Right atrium auricular region (tissue), 2 donors: ENCODE measurements around the gene GSK3A. TPM values are rescaled to one million over a fixed set of nuclear protein-coding genes. Genes with fewer than 3 reads are reported as not detected.

Source experiments
- DNase-seq: peaks from one replicate; pipeline ENCODE4 v3.0.0-alpha.2; 2019; ENCODE audit warnings: low spot score
- H3K27ac ChIP-seq, 2 donors: fragments of 200-600 bp; sonication (generic); 1 replicate in 1 of 2; 2 replicates in 1 of 2; pipeline ENCODE4 v1.5.1; 2016 to 2019
- H3K27me3 ChIP-seq, 2 donors: fragments of 200-600 bp; sonication (generic); one replicate each; pipeline versions ENCODE4 v1.5.1 to v1.6.0; 2017 to 2019
- H3K36me3 ChIP-seq: fragments of 200-600 bp; sonication (generic); one replicate; pipeline ENCODE4 v1.5.1; 2016
- H3K4me1 ChIP-seq, 2 donors: fragments of 200-600 bp; sonication (generic); one replicate each; pipeline versions ENCODE4 v1.5.1 to v1.6.0; 2017 to 2019
- H3K4me3 ChIP-seq, 2 donors: fragments of 200-600 bp; sonication (generic); 1 replicate in 1 of 2; 2 replicates in 1 of 2; pipeline ENCODE4 v1.5.1; 2017 to 2019; ENCODE audit warnings: mild to moderate bottlenecking in 1 of 2, moderate library complexity in 1 of 2
- H3K9me3 ChIP-seq, 2 donors: fragments of 200-600 bp; sonication (generic); one replicate each; pipeline ENCODE4 v1.5.1; 2019
- CTCF ChIP-seq, 2 donors: fragments of 200-600 bp; sonication (generic); IDR thresholded peaks; one replicate each; pipeline ENCODE4 v1.5.1; 2019; ENCODE audit warnings: antibody characterized with exemption in 2 of 2
- total RNA-seq, 2 donors: library from RNA; depleted of rRNA; stranded (reverse); fragments of >200 nt; gene quantifications; one replicate each; pipeline ENCODE4 v1.1.0, GENCODE V29; 2016

The GSK3A gene
- total RNA-seq, 2 donors from 2014 or later = 18.1 to 27.9 TPM

GRCh38 chr19:42193706-42194105 is 48.7 kb downstream of the GSK3A start:
- Histone ChIP-seq H3K4me1 (peaks cover 0 to 2% of the 10 kb centered on the region in 2 donors), H3K4me3 (no peak overlapping the region), H3K9me3 (no peaks in the 10 kb centered on the region), H3K27ac (no peak overlapping the region), H3K36me3 (peaks cover 11% of the 10 kb centered on the region), H3K27me3 (no peaks in the 10 kb centered on the region)
- no peak for TF ChIP-seq CTCF (IDR thresholded peaks at IDR 0.05)
- DNase-seq = no peak

GRCh38 chr19:42193294-42193693 is 49.1 kb downstream of the GSK3A start:
- Histone ChIP-seq H3K27me3 (no peaks in the 10 kb centered on the region), H3K4me3 (no peak overlapping the region), H3K9me3 (no peaks in the 10 kb centered on the region), H3K27ac (no peak overlapping the region), H3K4me1 (no peaks in the 10 kb centered on the region), H3K36me3 (peaks cover 7% of the 10 kb centered on the region)
- no peak for DNase-seq
- TF ChIP-seq CTCF (IDR thresholded peaks at IDR 0.05) = no peak

- no peaks in the 10 kb centered on the region for H3K9me3 ChIP-seq
- no peak for TF ChIP-seq CTCF (IDR thresholded peaks at IDR 0.05)
- H3K36me3 ChIP-seq = no peaks in the 10 kb centered on the region
- no peak overlapping the region for H3K4me3 ChIP-seq
- H3K27me3 ChIP-seq = no peaks in the 10 kb centered on the region
- no peak overlapping the region for H3K27ac ChIP-seq
- DNase-seq = no peak
- H3K4me1 ChIP-seq = no peaks in the 10 kb centered on the region
Observed at GRCh38 chr19:42191855-42192254, 50.5 kb downstream of the GSK3A start.

GRCh38 chr19:42191330-42191729 is 51.1 kb downstream of the GSK3A start:
- H3K27ac ChIP-seq = no peak overlapping the region
- H3K36me3 ChIP-seq = no peaks in the 10 kb centered on the region
- no peak for DNase-seq
- no peaks in the 10 kb centered on the region for H3K4me1 ChIP-seq
- H3K27me3 ChIP-seq = no peaks in the 10 kb centered on the region
- no peak overlapping the region for H3K4me3 ChIP-seq
- H3K9me3 ChIP-seq = no peaks in the 10 kb centered on the region
- TF ChIP-seq CTCF (IDR thresholded peaks at IDR 0.05) = no peak

GRCh38 chr19:42189133-42189532 is 53.3 kb downstream of the GSK3A start:
- Histone ChIP-seq H3K27ac (no peak overlapping the region), H3K9me3 (no peaks in the 10 kb centered on the region), H3K4me1 (no peaks in the 10 kb centered on the region), H3K36me3 (no peaks in the 10 kb centered on the region), H3K4me3 (no peak overlapping the region), H3K27me3 (no peaks in the 10 kb centered on the region)
- TF ChIP-seq CTCF (IDR thresholded peaks at IDR 0.05) = no peak
- no peak for DNase-seq

GRCh38 chr19:42188665-42189064 is 53.7 kb downstream of the GSK3A start:
- Histone ChIP-seq H3K27ac (no peak overlapping the region), H3K27me3 (no peaks in the 10 kb centered on the region), H3K4me1 (no peaks in the 10 kb centered on the region), H3K36me3 (no peaks in the 10 kb centered on the region), H3K4me3 (no peak overlapping the region), H3K9me3 (no peaks in the 10 kb centered on the region)
- TF ChIP-seq CTCF (IDR thresholded peaks at IDR 0.05) = no peak
- DNase-seq = no peak
